Subcutaneous preadipocyte (primary cell): ENCODE results near the gene SNRNP70. TPM values are rescaled to one million over a fixed set of nuclear protein-coding genes. Genes with fewer than 3 reads are reported as not detected.

Experiments
- small RNA-seq: library from RNA; depleted of rRNA; stranded (forward); fragments of <200 nt; gene quantifications from one replicate; pipeline ENCODE3, GENCODE V24; 2012
- total RNA-seq: library from RNA; depleted of rRNA; stranded (reverse); fragments of >200 nt; gene quantifications from 2 replicates; pipeline ENCODE4 v1.2.3, GENCODE V29; 2012

Gene SNRNP70
- total RNA-seq, 1 donor = 162 TPM

Small RNAs within 50 kb of the gene (small RNA-seq; reads per million reads assigned to genes)
- not detected for gene RN7SL708P

Other genes with a start within 250 kb of the SNRNP70 start
- 1.1 and 1.4 TPM in 2 replicates for gene HSD17B14, start 249.0 kb upstream of the SNRNP70 start, total RNA-seq
- gene PLEKHA4, start 216.8 kb upstream of the SNRNP70 start, total RNA-seq = 16.4 and 21.3 TPM in 2 replicates
- gene PPP1R15A, start 213.0 kb upstream of the SNRNP70 start, total RNA-seq = 41.5 and 55.9 TPM in 2 replicates
- 0.37 TPM in 1 of 2 replicates, not detected in the other for gene TULP2, start 186.7 kb upstream of the SNRNP70 start, total RNA-seq
- 134 and 211 TPM in 2 replicates for gene NUCB1, start 185.1 kb upstream of the SNRNP70 start, total RNA-seq
- not detected in 2 replicates for gene DHDH, start 151.8 kb upstream of the SNRNP70 start, total RNA-seq
- gene BAX, start 130.6 kb upstream of the SNRNP70 start, total RNA-seq = 47.0 and 70.8 TPM in 2 replicates
- 2,886 and 3,269 TPM in 2 replicates for gene FTL, start 120.1 kb upstream of the SNRNP70 start, total RNA-seq
- gene GYS1, start 92.1 kb upstream of the SNRNP70 start, total RNA-seq = 55.1 and 57.0 TPM in 2 replicates
- 301 and 328 TPM in 2 replicates for gene RUVBL2, start 91.6 kb upstream of the SNRNP70 start, total RNA-seq
- not detected in 2 replicates for gene LHB, start 68.4 kb upstream of the SNRNP70 start, total RNA-seq
- not detected in 2 replicates for gene CGB3, start 61.1 kb upstream of the SNRNP70 start, total RNA-seq
- not detected in 2 replicates for gene CGB2, start 53.6 kb upstream of the SNRNP70 start, total RNA-seq
- not detected in 2 replicates for gene CGB1, start 48.6 kb upstream of the SNRNP70 start, total RNA-seq
- gene CGB5, start 41.6 kb upstream of the SNRNP70 start, total RNA-seq = not detected in 2 replicates
- not detected in 2 replicates for gene CGB8, start 36.3 kb upstream of the SNRNP70 start, total RNA-seq
- gene CGB7, start 27.7 kb upstream of the SNRNP70 start, total RNA-seq = 0.20 TPM in 1 of 2 replicates, not detected in the other
- gene NTF4, start 20.6 kb upstream of the SNRNP70 start, total RNA-seq = not detected in 2 replicates
- not detected in 2 replicates for gene KCNA7, start 12.8 kb upstream of the SNRNP70 start, total RNA-seq
- gene LIN7B, start 28.9 kb downstream of the SNRNP70 start, total RNA-seq = 1.8 and 2.7 TPM in 2 replicates
- 0.37 and 0.78 TPM in 2 replicates for gene C19orf73, start 33.7 kb downstream of the SNRNP70 start, total RNA-seq
- 0.78 and 1.8 TPM in 2 replicates for gene PPFIA3, start 34.1 kb downstream of the SNRNP70 start, total RNA-seq
- not detected in 2 replicates for gene HRC, start 69.9 kb downstream of the SNRNP70 start, total RNA-seq
- 14.1 and 14.3 TPM in 2 replicates for gene TRPM4, start 72.3 kb downstream of the SNRNP70 start, total RNA-seq
- gene SLC6A16, start 239.7 kb downstream of the SNRNP70 start, total RNA-seq = under 0.01 TPM in 1 of 2 replicates, not detected in the other
- not detected in 2 replicates for gene CD37, start 250.0 kb downstream of the SNRNP70 start, total RNA-seq